KOPT-K1 (cell line): ENCODE measurements around the gene GBA3.

Experiments used
- H3K27ac ChIP-seq: fragments of 200-600 bp; sonication (generic); 2 replicates; pipeline ENCODE4 v1.5.1; 2016; ENCODE audit warnings: antibody characterized with exemption, mild to moderate bottlenecking, low read depth, low read length; ENCODE audit not compliant: poor library complexity, severe bottlenecking
- H3K36me3 ChIP-seq: fragments of 200-600 bp; sonication (generic); 2 replicates; pipeline ENCODE4 v1.5.1; 2017; ENCODE audit warnings: antibody characterized with exemption, mild to moderate bottlenecking, low read length, moderate library complexity; ENCODE audit not compliant: insufficient read depth
- H3K9me3 ChIP-seq: fragments of 200-600 bp; sonication (generic); 2 replicates; pipeline ENCODE4 v1.5.1; 2017; ENCODE audit warnings: antibody characterized with exemption, low read length, mild to moderate bottlenecking; ENCODE audit not compliant: insufficient read depth, poor library complexity, severe bottlenecking

The GBA3 gene

DNA sequence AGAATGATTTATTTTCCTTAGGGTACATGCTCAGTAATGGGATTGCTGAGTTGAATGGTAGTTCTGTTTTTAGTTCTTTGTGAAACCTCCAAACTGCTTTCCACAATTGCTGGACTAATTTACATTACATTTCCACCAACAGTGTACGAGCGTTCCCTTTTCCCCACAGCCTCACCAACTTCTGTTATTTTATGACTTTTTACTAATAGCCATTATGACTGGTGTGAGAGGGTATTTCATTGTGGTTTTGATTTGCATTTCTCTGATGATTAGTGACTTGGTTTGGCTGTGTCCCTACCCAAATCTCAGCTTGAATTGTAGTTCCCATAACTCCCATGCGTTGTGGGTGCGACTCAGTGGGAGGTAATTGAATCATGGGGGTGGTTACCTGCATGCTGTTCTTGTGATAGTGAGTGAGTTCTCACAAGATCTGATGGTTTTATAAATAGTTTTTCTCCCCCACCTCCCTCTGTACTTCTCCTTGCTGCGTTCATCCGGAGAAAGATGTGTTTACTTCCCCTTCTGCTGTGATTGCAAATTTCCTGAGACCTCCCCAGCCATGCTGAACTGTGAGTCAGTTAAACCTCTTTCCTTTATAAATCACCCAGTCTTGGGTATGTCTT is 95.1 kb downstream of the GBA3 start:
- Histone ChIP-seq H3K9me3 (no peaks in the 10 kb centered on the region), H3K27ac (no peak overlapping the region), H3K36me3 (no peaks in the 10 kb centered on the region)

DNA sequence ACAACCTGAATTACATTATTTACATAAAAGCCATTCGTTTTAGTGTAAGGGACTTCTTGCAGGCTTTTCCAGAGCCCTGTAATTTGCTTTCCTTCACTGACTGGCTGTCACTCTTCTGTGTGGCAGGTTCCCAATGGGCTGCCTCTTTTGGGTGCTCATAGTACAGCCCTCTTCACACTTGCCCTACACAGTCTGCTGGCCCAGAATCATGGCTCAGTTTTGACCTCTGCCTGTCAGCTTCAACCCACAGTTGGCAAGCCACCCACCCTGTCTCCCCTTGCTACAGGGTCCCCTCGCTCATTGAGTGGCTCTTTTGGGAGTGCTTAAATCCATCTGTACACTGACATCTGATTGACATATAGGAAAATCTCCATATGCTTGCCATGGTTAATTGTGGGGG is 97.9 kb downstream of the GBA3 start:
- H3K36me3 ChIP-seq = no peaks in the 10 kb centered on the region
- no peaks in the 10 kb centered on the region for H3K9me3 ChIP-seq

DNA sequence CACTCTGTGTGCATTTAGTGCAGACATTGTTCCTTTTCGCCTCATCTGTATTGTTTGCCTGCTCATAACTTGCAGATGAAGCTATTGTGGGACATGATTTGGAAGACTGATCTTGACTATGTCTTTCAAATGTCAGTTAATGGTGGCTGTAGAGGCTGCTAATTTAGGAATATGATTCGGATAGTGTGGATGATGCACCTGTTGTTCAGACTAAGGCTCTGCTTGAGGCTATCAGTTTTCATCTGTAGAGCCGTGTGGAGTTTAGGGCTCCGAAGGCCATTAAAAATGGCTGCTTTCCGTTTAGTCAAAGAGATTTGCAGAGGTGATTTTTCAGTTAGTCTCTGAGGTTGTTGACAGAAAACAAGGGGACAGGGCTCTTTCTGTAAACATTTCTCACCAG is 102.0 kb downstream of the GBA3 start:
- no peaks in the 10 kb centered on the region for H3K36me3 ChIP-seq
- H3K9me3 ChIP-seq = no peaks in the 10 kb centered on the region
- H3K27ac ChIP-seq = no peak overlapping the region

More for the DNA sequence above, 97.9 kb downstream of the GBA3 start:
- no peak overlapping the region for H3K27ac ChIP-seq

DNA sequence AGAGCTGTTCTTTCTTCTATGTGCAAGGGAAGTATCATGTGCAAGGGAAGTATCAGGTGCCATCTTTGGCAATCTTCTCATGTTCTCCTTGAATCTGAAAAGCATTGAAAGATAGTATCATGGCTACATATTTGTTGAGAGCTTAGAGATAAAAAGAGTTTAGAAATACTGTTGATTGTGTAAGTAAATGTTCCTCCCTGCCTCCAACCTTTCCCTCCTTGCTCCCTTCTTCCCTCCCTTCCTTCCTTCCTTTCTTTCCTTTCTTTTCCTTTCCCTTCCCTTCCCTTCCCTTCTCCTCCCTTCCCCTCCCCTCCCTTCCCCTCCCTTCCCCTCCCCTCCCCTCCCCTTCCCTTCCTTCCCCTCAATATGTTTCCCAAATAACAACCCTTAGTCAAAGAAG is 108.7 kb downstream of the GBA3 start:
- H3K36me3 ChIP-seq = no peaks in the 10 kb centered on the region
- H3K27ac ChIP-seq = no peak overlapping the region
- H3K9me3 ChIP-seq = no peaks in the 10 kb centered on the region

DNA sequence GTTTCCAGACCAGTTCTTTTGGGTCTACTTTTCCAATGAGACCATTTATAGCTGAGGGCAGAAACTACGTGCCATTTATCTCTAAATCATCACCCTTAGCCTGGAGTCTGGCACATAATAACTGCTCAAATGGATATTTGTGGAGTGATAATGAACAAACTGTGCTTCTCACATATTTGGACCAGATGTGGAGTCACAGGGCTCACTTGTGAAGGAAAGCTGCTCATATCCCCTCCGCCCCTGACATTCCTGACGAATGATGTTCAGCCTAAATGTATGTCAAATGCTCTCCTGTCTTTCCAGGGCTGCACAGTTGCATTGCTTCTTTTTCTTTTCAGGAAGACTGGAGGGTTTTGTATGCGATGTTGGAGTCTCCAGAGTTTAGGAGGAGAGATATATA is 110.1 kb downstream of the GBA3 start:
- Histone ChIP-seq H3K9me3 (no peaks in the 10 kb centered on the region), H3K27ac (no peak overlapping the region)

DNA sequence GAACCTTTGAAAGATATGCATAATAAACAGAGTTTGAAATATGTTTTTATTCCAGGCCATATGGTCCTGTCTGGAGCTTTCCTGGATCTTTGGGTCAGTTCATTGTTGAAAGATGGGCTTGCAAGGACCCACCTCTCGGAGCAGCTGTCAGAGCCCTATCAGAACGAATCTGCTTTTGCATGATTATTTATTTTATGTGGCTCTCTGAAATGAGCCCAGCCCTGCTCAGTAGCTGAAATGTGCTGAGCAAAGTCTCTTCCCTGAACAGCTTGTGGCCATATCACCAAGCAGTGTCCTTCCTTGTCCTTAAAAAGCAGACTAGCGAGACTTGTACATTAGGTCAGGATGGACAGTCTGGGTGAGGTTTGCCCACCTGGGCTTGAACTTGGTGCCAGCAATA is 110.8 kb downstream of the GBA3 start:
- H3K27ac ChIP-seq = no peak overlapping the region
- no peaks in the 10 kb centered on the region for H3K36me3 ChIP-seq
- H3K9me3 ChIP-seq = no peaks in the 10 kb centered on the region

More for the DNA sequence above, 110.1 kb downstream of the GBA3 start:
- H3K36me3 ChIP-seq = no peaks in the 10 kb centered on the region

DNA sequence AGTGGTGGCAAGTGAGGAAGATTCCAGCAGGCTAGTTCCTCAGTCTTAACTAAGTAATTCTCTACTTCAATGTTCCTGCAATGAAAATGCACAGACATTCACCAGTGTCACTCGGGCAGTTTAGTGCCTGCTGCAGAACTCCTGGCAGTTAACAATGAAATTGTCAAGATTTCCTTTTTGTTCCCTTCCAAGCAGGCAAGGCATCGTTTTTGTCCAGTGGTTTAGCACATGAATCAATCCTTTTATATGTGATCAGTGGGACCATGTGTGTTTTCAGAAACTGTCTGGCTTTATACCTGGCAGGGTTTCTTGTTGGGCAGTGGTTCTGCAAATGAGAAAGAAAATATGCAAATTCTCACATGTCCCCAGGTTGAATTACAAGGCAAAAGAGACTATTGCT is 122.2 kb downstream of the GBA3 start:
- no peaks in the 10 kb centered on the region for H3K9me3 ChIP-seq
- H3K27ac ChIP-seq = no peak overlapping the region
- no peaks in the 10 kb centered on the region for H3K36me3 ChIP-seq

DNA sequence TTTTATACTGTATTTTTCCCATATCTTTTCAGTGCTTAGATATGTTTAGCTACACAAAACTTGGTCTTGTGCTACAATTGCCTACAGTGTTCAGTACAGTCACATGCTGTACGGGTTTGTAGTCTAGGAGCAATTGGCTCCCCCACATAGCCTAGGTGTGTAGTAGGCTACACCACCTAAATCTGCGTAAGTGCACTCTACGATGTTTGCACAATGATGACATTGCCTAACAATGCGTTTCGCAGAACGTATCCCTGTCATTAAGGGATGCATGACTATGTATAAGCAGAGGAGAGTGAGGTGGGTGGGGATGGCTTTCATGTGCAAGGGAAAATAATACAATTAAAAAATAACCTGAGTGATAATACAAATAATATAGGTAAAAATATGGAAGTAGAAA is 131.4 kb downstream of the GBA3 start:
- no peaks in the 10 kb centered on the region for H3K36me3 ChIP-seq
- H3K9me3 ChIP-seq = no peaks in the 10 kb centered on the region
- no peak overlapping the region for H3K27ac ChIP-seq

DNA sequence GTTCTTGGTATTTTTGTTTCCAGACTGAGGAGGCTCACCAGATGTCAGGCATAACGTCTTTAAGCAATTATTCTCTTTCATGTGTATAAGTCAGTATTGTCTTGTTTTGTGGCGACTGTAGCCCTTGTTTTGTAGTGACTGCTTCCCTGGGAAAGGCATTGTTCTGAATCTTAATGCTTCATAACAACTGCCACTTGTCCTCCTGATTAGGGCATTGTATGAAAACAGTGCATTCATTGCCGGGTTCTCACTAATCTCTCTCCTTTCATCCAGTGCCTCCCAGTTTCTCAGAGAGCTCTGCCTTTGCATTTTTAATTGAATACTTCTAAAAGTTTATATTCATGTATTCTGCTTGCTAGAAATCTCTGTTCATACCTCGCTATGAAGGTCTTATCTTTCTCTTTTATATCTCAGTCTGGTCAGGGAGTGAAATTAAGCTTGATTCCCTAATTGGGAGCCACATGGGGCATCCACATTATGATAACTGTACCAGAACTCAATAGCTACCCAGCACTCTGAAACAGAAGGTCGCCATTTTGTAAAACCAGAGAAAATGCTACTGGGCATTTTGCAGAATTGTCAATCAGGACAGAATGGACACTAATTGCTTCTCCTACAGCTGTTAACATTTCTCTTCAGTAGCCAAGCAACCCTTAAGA is 149.8 kb downstream of the GBA3 start:
- Histone ChIP-seq H3K9me3 (no peaks in the 10 kb centered on the region), H3K36me3 (no peaks in the 10 kb centered on the region), H3K27ac (no peak overlapping the region)

DNA sequence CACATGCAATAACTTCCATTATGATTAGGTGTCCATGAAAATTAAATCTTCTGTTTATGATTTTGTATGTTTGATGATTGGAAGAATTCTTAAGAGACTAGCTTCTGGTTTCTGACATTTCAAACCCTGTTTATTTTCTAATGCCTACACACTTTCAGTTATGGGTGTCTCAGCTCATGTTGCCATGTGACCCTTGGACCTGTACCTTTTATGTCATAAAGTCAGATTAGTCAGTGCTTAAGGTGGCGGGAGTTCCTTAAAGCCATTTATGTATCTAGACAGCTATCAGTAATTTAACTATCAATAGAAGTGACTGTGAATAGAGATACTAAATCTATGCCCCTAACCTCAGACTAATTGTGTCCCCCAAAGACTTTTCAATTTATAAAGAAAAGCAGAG is 155.6 kb downstream of the GBA3 start:
- Histone ChIP-seq H3K27ac (no peak overlapping the region), H3K36me3 (no peaks in the 10 kb centered on the region), H3K9me3 (no peaks in the 10 kb centered on the region)

DNA sequence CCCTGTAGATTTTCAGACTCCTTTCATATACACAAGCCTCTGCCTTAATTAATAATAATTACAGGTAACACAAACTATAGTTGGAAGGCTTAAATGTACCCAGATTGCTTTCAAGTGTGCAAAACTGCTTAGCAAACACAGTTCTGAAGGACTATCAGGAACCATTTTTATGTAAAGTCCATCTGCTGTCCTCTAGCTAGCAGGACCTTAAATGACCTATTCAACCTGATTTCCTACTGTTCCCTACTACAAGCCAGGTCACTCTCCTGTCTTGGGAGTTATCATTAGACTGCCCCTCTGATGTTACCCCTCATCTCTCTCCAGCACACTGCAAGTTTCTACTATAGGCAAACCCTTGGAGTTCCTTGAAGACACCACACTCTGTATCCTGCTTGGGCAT is 157.3 kb downstream of the GBA3 start:
- no peak overlapping the region for H3K27ac ChIP-seq
- H3K36me3 ChIP-seq = no peaks in the 10 kb centered on the region
- no peaks in the 10 kb centered on the region for H3K9me3 ChIP-seq

DNA sequence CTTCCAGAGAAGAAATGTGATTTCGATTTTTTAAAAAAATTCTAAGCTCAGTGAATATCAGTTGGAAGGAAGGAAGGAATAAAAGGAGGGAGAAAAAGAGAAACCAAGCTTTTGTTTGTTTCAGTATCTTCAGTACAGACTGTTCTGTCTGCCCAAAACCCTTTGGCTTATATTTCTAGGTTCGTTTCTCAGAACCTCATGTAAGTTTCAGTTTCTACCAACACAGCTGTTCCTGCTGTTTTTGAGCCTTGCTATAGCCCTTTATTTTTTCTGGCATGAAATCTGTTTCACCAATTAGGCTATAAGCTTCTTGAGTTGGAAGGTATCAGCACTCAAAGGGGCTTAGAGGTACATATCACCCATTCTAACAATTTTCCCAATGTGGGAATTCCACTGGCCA is 157.9 kb downstream of the GBA3 start:
- H3K36me3 ChIP-seq = no peaks in the 10 kb centered on the region
- H3K9me3 ChIP-seq = no peaks in the 10 kb centered on the region
- H3K27ac ChIP-seq = no peak overlapping the region

DNA sequence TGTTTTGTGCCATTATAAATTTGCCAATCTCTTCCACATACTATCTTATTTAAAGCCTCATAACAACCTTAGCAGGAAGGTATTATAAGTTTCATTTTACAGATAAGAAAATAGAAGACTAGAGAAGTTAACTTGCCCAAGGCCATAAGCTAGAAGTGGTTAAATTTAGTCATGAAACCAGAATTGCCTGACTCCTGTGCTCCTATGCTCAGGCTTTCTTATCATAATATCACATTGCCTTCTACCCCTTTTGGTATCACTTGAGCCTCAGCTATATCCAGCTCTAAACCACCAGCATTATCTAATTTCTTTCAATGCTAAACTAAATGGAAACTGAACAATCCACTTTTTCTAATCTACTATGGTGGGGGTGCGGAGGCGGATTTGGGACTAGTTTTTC is 164.7 kb downstream of the GBA3 start:
- no peaks in the 10 kb centered on the region for H3K9me3 ChIP-seq
- H3K36me3 ChIP-seq = no peaks in the 10 kb centered on the region
- no peak overlapping the region for H3K27ac ChIP-seq

DNA sequence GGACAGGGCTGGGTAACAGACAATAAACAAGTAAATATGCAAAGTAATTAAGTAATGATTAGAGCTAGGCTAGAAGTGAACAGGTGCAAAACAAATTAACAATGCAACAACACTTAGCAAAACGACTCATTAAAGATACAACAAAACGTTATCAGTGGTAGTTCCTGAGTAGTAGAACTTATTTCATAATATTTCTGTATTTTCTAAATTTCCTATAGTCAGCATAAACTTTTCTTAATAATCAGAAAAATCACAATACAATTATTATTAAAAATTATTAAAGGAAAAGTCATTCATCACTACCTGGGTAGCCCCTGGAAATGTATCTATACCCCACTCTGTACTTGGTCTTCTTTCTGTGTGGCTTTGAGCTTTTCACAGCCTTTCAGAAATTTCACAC is 166.6 kb downstream of the GBA3 start:
- no peak overlapping the region for H3K27ac ChIP-seq

More for the DNA sequence above, 166.6 kb downstream of the GBA3 start:
- no peaks in the 10 kb centered on the region for H3K9me3 ChIP-seq
- H3K36me3 ChIP-seq = no peaks in the 10 kb centered on the region
